ENCODE results near the gene FRAS1.

Gene FRAS1

DNA sequence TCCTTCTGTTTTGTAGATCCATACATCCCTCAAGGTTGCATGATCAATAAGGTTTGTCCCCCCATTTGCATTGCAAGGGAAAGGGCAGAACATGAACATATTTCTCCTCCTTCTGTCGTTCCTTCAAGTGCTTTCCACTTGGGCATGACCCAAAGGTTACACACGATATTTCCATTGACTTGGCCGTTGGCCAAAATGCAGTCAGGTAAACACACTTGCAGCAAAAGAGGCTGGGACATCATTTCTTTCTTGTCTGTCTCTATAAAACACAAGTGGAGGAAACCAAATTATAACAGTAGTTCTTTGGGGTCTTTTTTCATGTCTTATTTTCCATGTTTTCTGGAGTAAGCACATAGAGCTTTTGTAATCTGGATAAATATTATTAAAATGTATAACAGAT, 156.1 kb downstream of the FRAS1 start:
- TF ChIP-seq, protein P1, sequence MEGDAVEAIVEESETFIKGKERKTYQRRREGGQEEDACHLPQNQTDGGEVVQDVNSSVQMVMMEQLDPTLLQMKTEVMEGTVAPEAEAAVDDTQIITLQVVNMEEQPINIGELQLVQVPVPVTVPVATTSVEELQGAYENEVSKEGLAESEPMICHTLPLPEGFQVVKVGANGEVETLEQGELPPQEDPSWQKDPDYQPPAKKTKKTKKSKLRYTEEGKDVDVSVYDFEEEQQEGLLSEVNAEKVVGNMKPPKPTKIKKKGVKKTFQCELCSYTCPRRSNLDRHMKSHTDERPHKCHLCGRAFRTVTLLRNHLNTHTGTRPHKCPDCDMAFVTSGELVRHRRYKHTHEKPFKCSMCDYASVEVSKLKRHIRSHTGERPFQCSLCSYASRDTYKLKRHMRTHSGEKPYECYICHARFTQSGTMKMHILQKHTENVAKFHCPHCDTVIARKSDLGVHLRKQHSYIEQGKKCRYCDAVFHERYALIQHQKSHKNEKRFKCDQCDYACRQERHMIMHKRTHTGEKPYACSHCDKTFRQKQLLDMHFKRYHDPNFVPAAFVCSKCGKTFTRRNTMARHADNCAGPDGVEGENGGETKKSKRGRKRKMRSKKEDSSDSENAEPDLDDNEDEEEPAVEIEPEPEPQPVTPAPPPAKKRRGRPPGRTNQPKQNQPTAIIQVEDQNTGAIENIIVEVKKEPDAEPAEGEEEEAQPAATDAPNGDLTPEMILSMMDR (conservative IDR thresholded peaks at IDR 0.05; ENCODE audit: low read depth, low read length) = no peak
- H3K4me3 ChIP-seq (ENCODE audit: low read length) = no peak overlapping the region
- no peak for DNase-seq (ENCODE audit: low read depth)

DNA sequence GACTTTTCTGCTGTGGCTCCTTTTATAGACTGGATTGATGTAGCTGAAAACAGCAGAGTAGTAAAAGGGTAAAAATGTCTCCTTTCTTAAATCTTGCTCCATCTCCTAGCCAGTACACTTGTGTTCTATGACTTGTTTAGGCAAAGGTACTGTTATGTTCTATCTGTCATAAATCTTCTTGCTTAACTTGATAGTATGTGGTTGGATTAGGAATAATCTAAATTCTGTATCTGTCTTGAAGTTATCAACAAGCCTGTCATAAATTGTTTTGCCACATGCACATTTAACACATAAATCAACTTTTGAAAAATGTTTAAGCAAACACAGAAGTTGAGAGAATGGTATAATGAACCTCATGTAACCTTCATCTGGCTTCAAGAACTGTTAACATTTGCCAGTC, 157.0 kb downstream of the FRAS1 start:
- TF ChIP-seq, protein P1 (conservative IDR thresholded peaks at IDR 0.05; ENCODE audit: low read depth, low read length) = no peak
- DNase-seq (ENCODE audit: low read depth) = no peak
- H3K4me3 ChIP-seq (ENCODE audit: low read length) = no peak overlapping the region

DNA sequence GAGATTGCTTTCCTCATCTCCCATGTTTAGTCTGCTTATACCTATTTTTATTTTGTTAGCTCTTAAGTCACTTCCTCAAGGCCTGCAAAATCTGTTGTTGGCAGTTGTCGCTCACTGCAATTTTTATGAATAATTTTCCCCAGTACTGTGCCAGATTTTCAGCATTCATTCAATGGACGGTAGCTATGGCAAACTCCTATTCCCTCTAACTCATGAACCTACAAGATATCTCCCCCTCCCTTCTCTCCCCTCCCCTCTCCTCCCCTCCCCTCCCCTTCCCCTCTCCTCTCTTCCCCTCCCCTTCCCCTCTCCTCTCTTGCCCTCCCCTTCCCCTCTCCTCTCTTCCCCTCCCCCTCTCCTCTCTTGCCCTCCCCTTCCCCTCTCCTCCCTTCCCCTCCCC, 160.4 kb downstream of the FRAS1 start:
- no peak overlapping the region for H3K4me3 ChIP-seq (ENCODE audit: low read length)
- DNase-seq (ENCODE audit: low read depth) = no peak
- TF ChIP-seq, protein P1 (conservative IDR thresholded peaks at IDR 0.05; ENCODE audit: low read depth, low read length) = no peak

DNA sequence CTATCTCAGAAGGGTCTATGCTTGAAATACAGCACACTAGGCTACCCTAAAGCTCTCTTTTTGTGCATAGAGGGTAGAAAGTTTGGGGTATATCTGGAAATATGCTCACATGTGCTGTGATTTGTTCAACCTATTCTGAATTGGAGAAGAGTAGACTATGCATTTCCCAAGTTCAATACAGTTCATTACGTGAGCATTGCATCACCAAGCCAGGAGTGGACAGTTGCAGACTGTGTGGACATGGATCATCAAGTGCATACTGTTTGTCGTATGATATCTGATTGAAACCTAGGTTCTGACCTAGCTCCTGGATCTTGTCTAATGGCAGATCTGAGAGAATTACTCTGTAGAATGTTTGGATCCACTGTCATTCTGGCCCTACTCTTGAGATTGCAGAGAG, 161.1 kb downstream of the FRAS1 start:
- no peak for DNase-seq (ENCODE audit: low read depth)
- TF ChIP-seq, protein P1 (conservative IDR thresholded peaks at IDR 0.05; ENCODE audit: low read depth, low read length) = no peak
- H3K4me3 ChIP-seq (ENCODE audit: low read length) = no peak overlapping the region

DNA sequence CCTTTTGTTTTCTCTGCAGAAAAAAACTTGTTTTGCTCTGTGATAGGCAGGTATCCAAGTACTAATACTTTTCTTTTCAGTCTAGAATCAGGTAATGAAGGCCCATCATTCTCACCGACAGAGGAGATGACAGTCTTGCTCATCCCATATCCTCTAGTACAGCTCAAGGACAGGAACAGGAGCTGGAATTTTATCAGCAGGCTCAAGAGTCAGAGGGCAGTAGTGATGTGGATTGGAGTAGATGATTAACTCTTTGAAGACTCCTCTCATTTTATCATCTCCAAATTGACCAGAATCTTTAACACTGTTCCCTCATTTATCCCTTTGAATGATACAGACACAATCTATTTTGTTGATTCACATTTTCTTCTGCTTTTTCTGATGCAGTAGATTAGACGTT, 162.7 kb downstream of the FRAS1 start:
- DNase-seq (ENCODE audit: low read depth) = no peak
- H3K4me3 ChIP-seq (ENCODE audit: low read length) = no peak overlapping the region
- TF ChIP-seq, protein P1 (conservative IDR thresholded peaks at IDR 0.05; ENCODE audit: low read depth, low read length) = no peak

DNA sequence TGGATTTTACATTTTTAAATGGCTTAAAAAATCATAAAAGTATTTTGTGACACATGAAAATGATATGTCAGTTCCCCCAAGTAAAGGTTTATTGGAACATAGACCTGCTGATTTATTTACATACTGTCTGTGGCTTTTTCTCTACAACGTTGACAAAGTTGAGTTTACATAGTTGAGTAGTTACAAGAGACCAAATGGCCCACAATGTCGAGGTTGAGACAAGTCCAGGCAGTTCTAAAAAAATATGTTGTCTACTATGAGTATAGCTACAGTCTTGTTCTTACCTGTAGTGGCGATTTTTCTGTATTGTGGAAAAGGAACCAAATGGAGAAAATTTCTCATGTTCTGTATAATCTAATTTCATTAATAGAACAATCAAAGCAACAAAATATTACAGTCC, 163.2 kb downstream of the FRAS1 start:
- TF ChIP-seq, protein P1 (conservative IDR thresholded peaks at IDR 0.05; ENCODE audit: low read depth, low read length) = no peak
- no peak overlapping the region for H3K4me3 ChIP-seq (ENCODE audit: low read length)
- no peak for DNase-seq (ENCODE audit: low read depth)

DNA sequence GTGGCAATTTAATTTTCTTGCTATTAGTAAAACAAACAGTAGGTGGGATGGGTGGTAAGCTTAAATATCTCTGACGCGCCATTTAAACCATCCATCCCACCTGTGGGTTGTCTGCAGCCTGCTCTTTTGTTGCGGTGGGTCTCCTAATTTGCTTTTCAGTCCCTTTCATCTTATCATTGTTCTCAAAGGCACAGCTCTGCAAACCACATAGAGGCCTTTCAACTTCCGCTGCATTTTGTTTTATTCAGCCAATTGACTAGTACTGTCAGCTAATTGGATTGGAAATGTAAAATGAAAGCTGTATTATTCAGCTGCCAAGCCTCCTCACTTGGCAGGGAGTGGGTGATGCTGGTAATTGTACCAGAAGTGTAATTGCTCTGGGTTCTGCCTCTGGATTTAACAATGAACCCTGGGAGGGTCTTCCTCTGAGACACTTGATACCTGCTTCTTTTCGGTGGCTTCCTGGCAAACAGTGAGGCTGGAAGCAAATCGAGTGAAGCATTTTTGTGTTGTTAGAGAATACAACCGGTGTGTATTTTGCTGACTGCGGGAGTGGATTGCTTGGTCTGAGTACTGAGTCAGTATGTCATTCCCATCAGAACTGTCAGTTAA, 165.6 kb downstream of the FRAS1 start:
- DNase-seq (ENCODE audit: low read depth) = no peak
- no peak overlapping the region for H3K4me3 ChIP-seq (ENCODE audit: low read length)
- TF ChIP-seq, protein P1 (conservative IDR thresholded peaks at IDR 0.05; ENCODE audit: low read depth, low read length) = no peak
